Measurements from ENCODE around the gene PANX2.

PANX2 gene

DNA sequence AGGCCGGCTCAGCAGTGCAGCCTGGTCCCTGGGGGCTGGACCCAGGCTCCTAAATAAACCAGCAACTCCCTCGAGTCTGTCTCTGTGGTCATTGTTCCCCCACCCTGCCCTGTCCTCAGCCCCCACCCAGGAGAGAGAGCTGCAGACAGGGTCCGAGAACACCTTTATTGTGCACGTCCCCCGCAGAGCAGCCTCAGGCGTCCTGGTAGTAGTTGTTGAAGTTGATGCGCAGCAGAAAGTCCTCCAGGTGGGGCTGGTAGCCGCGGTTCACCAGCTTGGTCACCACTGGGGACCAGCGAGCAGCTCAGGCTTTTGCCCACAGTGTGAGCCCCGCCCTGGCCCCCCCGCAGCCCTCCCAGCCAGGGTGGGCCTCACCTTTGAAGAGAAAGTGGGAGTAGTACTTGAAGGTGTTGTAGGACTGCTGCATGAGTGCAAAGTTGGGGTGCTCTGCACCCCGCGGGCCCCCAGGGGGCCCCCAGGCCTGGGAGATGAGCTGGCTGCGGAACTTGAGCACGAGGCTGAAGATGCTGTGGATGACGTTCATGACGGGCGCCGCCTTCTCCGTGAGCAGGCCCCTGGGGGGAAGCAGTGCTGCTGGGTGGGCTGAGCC, 47.1 kb downstream of the PANX2 start:
- no peak for DNase-seq

DNA sequence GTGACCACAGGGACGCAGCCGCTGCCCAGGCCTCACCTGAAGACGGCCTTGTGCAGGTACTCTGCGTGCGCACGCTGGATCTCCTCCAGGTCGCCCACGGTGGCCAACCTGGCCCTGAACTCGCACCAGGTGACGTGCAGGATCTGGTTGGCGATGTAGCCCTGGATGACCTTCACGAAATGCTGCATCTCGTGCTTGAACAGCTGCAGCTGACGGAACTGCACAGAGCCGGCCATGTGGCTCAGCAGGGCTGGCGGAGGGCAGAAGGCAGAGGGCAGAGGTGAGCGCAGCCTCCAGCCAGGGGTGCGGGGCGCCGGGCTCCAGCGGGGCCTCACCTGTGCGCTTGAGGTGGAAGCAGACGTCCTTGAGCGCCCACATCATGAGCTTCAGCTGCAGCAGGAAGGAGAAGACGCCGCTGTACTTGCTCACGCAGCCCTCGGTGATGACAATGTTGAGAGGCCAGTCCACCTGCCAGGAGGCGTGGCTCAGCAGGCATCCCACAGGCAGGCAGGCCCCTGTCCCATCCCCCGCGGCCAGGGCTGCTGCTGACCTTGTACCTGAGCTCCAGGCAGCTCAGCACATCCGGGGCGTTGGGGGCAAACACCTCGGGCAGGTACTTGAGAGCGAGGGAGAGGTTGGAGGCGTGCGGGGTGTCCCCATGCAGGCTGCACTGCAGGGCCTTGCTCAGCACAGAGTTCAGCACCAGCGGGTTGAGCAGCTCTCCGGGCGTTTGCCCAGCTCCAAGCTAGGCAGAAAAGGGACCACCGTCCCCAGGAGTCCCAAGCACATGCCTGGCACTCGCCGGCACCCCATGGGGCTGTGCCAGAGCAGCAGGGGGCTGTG, 47.8 kb downstream of the PANX2 start:
- peak; percentile 58 for DNase-seq

DNA sequence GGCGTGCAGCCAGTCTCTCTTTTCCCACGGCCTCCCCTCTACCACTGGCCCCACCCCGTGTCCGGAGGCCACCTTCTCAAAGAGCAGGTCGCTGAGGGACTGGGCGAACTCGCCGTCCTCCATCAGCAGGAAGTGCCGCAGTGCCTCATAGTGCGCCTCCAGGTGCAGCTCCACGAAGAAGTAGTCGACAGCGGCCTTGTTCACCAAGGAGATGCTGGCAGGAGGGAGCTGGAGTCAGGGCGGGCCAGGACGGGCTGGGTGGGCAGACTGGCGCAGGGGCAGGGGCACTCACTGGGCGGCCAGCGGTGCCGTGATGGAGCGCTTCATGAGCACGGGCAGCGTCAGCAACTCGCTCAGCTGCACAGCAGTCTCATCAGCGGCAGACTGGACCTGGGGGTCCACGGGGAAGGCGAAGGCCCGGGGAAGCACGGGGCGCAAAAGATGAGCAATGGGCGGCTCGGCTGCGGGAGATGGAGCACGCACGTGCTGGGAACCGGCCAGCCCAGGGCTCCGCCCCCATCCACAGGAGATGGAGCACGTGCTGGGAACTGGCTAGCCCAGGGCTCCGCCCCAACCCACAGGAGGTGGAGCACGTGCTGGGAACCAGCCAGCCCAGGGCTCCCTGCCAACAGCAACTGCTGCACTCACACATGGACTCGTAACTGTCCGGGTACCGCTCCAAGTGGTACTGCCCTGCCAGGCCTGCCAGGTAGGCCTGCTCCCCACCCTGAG, 48.6 kb downstream of the PANX2 start:
- no peak for DNase-seq

DNA sequence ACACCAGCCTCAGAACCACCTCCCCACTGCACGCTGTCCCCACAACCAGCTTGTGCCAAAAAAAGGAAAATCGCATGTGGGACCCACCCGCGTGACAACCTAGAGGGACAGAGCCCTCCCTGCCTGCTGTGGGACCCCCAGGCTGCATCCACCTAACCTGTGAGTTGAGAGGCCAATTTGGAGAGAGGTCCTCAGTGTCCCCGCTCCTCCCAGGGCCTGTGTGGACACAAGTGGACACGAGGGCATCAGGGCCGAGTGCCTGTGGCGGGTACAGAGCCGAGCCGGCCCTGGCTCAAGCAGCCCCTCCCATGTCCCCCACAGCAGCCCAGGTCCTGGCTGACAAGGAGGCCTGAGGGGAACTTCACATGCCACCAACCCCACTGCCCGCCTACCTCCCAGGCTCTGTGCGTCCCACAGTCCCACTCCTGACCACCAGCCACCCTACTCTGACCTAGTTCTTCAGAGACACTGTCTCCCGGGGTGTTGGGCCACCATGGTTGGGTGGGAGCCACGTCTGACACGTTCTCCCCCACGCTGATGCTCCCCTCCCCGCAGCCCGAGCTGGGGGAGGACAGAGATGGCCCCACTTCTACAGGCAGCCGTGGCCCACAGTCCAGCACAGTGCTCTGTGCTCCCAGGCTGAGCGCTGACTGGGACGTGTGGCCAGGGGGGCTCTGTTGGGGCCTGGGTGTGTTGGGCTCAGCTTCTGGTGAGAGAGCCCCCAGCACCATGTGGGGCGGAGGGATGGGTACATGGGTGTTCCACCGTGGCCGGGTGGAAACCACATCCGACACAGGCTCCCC, 49.5 kb downstream of the PANX2 start:
- no peak for DNase-seq

DNA sequence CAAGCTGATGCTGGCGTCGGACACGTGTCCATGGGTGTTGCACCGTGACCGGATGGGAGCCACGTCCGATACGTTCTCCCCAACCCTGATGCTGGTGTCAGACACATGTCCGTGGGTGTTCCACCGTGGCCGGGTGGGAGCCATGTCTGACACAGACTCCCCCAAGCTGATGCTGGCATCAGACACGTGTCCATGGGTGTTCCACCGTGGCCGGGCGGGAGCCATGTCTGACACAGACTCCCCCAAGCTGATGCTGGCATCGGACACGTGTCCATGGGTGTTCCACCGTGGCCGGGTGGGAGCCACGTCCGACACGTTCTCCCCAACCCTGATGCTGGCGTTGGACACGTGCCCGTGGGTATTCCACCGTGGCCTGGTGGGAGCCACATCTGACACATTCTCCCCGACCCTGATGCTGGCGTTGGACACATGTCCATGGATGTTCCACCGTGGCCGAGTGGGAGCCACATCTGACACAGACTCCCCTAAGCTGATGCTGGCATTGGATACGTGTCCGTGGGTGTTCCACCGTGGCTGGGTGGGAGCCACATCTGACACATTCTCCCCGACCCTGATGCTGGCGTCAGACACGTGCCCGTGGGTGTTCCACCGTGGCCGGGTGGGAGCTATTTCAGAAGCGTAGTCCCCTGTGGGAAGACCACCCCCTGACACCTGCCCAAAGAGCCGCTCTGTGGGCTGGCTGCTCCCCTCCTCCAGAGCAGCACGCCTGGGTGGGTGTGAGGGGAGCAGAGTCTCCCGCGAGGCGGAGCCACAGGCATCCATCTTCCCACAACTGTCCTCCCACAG, 50.3 kb downstream of the PANX2 start:
- no peak for DNase-seq

DNA sequence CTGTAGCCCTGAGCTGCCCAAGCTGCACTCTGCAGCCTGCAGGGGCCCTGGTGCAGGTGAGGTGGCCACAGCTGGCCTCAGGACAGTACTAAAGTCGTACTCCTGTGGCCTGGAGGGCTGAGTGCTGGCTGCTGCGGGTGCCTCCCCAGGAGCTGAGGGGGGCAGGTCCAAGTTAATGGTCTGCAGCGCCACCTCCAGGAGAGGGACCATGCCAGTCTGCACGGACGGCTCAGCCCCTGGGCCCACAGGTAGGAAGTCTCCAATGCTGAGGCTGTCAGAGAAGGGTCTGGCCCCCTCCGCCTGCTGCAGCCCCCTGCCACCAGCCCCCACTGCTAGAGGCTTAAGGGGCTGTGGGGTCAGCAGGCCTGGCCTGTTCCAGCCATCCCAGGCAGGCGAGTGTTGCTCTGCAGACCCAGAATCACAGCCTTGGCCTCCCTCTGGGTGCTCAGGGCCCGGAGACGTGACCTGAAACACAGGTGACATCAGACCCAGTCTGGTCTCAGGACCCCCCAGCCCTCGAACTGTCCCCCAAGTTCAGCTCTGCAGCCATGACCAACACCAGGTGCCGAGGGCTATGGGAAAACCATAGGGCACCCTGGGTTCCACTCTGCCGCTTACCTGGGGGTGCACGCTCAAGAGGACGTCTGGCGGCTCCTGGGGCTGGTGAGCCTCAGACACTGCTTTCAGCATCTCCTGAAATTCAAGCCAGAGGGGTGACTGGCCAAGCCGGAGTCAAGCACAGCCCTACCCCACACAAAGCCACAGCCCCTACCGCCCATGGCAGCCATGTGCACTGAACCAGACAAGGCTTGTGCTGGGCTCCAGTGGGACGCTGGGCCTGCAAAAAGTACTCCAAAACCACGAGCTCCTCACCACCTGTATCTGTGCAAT, 51.1 kb downstream of the PANX2 start:
- DNase-seq = no peak

DNA sequence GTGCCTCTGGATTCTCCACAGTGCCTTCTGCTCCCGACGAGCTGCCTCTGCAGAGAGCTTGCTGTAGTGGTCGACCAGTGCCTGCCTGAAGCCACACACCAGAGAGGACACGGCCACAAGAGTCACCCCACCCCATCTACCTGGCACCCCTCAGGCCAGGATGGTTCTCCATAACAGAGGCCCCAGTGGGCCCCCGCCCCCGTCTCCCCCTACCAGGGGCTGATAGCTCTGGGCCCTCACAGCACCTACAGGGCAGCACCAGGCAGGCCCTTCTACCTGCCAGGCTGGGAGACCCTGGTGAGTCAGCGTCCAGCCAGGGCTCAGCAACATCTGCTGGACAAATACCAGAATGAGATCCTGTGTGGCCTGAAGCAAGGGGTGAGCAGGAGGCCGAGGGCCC, 52.0 kb downstream of the PANX2 start:
- no peak for DNase-seq

DNA sequence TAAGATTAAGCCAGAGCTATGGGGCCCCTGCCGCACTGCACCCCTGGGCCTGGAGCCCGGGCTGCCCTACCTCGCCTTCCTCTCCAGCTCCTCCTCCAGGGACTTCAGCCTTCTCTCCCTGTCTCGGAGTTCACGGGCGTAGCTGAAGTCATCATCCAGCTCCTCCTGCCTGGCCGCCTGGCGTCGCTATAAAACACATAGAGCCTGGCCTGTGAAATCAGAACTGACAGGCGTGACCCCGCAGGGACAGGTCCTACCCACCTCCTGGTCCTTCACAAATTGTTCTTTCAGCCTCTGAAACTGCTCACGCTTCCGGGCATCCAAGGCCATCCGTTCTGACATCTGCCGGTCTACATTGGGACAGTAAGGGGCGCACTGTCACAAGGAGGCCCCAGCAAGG, 53.5 kb downstream of the PANX2 start:
- DNase-seq = no peak

DNA sequence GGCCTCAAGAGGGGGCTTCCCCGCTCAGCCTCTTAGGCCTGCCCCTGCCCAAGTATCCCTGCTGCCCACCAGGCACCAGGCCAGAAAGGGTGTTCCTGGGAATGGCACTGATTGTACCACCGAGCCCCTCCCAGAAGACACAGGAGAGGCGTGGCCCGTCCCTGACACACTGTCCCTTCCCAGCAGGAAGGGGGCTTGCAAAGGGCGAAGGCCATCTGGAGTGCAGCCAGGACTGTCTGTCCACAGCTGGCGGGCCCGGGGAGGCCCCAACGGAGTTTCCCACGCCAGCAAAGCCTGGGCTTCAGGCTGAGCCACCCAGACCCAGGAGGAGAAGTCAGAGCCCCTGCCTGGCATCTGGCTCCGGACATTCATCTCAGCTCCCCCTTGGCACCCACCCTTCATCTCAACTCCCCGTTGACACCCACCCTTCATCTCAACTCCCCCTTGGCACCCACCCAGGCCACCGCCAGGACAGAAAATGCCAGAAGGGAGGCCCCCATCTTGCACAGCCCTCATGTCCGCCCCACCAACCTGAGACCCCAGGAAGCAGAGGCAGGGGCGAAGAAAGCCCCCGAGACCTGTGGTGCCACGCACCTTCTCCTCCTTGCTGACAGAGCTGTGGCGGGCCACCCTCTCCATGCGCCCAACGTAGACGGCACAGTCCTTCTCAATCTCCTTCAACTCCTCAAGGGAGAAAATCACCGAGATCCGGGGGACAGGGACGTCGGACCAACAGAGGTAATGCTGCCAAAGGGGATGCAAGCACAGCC, 54.9 kb downstream of the PANX2 start:
- DNase-seq = no peak

DNA sequence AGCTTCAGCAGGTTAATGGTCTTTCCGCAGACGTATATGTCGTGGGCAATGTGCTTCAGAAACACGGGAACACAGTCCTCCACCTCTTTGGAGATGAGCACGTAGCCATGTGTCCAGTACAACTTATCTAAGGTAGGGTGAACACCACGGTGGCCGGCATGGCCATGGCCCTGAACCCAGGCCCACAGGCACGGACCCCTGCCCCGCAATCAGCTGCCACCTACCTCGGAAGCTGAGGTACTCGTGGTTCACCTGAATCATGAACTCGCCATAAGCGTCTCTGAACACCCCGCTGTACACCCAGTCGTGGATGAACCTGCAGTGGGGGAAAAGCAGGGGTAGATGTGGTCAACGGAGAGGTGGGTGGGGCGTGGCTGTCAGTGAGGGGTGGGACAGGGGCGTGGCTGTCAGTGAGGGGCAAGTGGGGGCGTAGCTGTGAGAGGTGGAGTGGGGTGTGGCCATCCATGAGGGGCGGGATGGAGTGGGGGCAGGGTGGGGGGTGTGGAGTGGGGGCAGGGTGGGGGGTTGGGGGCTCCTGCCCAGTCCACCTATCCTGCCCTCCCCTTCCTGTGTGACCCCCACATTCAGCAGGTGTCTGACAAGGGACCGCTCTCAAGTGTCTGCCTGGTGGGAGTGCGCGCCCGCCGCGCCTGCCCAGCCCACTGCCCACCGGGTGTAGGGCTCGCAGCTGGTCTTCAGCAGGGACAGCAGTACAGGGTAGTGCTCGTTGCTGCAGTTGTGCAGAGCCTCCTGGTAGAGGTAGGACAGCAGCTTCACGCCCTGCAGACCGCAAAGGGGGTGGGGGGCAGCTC, 55.7 kb downstream of the PANX2 start:
- no peak for DNase-seq

DNA sequence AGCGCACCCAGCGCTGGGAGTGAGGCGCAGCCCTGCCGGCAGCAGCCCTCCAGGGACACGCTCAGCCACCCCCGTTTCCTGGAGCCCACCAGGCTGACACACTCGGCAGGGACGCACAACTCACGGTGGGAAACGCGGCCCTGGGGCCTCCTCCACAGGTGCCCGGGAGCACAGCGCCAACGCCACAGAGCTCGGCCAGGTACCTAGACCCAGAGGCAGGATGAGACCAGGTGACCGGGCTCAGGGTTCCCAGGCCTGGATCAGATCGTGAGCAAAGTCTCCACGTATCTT, 56.3 kb downstream of the PANX2 start:
- DNase-seq = no peak

DNA sequence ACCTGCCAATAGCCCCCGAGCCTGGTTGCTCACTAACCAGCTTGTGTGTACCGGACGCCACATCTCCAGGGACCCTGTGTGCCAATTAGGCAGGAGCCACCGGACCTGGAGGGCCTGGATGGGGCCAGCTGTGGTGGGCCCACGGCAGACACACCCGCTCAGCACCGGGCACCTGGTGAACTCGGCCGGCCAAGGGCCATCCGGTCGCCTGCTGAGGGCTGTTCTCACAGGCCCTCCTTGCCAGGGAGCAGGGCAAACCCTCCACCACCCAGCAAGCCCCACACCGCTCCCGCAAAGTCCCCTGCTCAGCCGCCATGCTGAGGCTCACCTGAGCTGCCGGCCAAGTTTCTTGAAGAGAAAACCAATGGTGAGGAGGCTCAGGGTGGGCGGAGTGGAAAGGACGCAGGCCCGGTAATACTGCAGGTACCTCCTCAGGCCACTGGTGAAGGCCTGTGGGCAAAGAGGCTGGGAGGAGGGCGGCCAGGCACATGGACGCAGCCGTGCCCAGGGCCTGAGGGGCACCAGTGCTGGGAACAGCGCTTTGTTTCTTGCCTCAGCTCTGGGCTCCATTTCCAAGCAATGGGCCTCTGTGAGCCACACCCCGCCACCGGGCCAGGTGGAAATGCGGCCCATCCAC, 57.2 kb downstream of the PANX2 start:
- no peak for DNase-seq

DNA sequence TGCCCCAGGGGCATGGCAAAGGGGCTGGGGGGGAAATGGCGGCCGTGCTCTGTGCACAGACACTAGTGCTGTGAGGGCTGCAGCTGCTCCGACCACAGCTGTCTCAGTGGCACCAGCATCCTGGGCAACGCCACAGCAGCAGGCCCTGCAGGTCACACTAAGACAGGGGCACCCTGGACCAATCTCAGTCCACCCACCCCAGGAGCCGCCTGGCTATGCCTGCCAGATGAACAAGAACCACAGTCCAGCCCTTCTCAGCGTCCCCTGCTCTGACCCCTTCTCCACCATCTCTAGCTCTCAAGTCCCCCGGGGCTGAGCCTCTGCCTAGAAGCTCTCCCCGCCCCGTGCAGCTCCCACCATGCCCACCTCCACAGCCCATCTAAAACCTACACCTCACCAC, 57.8 kb downstream of the PANX2 start:
- DNase-seq = no peak

DNA sequence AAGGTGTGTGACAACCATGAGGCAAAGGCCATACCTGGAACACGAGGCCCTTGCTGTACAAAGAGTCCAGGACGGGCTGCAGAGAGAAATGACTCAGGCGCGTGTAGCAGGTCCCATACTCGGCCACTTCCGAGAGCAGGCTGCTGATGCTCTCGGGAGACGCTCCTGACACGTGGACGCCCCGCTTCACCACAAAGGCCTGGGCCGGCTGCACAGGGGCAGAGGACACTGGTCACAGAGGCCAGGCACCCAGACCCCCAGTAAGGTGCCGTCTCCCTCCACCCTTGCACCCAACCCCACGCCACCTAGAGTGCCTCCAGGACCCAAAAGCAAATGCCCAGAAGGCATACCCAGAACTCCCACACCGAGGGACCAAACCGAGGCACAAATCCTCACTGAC, 58.8 kb downstream of the PANX2 start:
- DNase-seq = no peak

Measured in activated CD8-positive, alpha-beta memory T cell treated with anti-CD3 and anti-CD28 coated beads for 24 hours (primary cell).